ENCODE data around the gene TRABD.

Gene TRABD

DNA sequence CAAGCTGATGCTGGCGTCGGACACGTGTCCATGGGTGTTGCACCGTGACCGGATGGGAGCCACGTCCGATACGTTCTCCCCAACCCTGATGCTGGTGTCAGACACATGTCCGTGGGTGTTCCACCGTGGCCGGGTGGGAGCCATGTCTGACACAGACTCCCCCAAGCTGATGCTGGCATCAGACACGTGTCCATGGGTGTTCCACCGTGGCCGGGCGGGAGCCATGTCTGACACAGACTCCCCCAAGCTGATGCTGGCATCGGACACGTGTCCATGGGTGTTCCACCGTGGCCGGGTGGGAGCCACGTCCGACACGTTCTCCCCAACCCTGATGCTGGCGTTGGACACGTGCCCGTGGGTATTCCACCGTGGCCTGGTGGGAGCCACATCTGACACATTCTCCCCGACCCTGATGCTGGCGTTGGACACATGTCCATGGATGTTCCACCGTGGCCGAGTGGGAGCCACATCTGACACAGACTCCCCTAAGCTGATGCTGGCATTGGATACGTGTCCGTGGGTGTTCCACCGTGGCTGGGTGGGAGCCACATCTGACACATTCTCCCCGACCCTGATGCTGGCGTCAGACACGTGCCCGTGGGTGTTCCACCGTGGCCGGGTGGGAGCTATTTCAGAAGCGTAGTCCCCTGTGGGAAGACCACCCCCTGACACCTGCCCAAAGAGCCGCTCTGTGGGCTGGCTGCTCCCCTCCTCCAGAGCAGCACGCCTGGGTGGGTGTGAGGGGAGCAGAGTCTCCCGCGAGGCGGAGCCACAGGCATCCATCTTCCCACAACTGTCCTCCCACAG is 35.1 kb downstream of the TRABD start:
- DNase-seq, result no peak

DNA sequence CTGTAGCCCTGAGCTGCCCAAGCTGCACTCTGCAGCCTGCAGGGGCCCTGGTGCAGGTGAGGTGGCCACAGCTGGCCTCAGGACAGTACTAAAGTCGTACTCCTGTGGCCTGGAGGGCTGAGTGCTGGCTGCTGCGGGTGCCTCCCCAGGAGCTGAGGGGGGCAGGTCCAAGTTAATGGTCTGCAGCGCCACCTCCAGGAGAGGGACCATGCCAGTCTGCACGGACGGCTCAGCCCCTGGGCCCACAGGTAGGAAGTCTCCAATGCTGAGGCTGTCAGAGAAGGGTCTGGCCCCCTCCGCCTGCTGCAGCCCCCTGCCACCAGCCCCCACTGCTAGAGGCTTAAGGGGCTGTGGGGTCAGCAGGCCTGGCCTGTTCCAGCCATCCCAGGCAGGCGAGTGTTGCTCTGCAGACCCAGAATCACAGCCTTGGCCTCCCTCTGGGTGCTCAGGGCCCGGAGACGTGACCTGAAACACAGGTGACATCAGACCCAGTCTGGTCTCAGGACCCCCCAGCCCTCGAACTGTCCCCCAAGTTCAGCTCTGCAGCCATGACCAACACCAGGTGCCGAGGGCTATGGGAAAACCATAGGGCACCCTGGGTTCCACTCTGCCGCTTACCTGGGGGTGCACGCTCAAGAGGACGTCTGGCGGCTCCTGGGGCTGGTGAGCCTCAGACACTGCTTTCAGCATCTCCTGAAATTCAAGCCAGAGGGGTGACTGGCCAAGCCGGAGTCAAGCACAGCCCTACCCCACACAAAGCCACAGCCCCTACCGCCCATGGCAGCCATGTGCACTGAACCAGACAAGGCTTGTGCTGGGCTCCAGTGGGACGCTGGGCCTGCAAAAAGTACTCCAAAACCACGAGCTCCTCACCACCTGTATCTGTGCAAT is 35.9 kb downstream of the TRABD start:
- no peak for DNase-seq

- no peak for DNase-seq
These were observed 36.8 kb downstream of the TRABD start for GRCh38 chr22:50222508-50222907.

- no peak for DNase-seq
These were observed 38.4 kb downstream of the TRABD start for GRCh38 chr22:50224071-50224470.

DNA sequence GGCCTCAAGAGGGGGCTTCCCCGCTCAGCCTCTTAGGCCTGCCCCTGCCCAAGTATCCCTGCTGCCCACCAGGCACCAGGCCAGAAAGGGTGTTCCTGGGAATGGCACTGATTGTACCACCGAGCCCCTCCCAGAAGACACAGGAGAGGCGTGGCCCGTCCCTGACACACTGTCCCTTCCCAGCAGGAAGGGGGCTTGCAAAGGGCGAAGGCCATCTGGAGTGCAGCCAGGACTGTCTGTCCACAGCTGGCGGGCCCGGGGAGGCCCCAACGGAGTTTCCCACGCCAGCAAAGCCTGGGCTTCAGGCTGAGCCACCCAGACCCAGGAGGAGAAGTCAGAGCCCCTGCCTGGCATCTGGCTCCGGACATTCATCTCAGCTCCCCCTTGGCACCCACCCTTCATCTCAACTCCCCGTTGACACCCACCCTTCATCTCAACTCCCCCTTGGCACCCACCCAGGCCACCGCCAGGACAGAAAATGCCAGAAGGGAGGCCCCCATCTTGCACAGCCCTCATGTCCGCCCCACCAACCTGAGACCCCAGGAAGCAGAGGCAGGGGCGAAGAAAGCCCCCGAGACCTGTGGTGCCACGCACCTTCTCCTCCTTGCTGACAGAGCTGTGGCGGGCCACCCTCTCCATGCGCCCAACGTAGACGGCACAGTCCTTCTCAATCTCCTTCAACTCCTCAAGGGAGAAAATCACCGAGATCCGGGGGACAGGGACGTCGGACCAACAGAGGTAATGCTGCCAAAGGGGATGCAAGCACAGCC is 39.7 kb downstream of the TRABD start:
- DNase-seq, result no peak

GRCh38 chr22:50226063-50226874 is 40.6 kb downstream of the TRABD start:
- no peak for DNase-seq

- no peak for DNase-seq
These were observed 41.1 kb downstream of the TRABD start for GRCh38 chr22:50226875-50227165.

DNA sequence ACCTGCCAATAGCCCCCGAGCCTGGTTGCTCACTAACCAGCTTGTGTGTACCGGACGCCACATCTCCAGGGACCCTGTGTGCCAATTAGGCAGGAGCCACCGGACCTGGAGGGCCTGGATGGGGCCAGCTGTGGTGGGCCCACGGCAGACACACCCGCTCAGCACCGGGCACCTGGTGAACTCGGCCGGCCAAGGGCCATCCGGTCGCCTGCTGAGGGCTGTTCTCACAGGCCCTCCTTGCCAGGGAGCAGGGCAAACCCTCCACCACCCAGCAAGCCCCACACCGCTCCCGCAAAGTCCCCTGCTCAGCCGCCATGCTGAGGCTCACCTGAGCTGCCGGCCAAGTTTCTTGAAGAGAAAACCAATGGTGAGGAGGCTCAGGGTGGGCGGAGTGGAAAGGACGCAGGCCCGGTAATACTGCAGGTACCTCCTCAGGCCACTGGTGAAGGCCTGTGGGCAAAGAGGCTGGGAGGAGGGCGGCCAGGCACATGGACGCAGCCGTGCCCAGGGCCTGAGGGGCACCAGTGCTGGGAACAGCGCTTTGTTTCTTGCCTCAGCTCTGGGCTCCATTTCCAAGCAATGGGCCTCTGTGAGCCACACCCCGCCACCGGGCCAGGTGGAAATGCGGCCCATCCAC is 42.0 kb downstream of the TRABD start:
- DNase-seq, result no peak

DNA sequence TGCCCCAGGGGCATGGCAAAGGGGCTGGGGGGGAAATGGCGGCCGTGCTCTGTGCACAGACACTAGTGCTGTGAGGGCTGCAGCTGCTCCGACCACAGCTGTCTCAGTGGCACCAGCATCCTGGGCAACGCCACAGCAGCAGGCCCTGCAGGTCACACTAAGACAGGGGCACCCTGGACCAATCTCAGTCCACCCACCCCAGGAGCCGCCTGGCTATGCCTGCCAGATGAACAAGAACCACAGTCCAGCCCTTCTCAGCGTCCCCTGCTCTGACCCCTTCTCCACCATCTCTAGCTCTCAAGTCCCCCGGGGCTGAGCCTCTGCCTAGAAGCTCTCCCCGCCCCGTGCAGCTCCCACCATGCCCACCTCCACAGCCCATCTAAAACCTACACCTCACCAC is 42.7 kb downstream of the TRABD start:
- no peak for DNase-seq

GRCh38 chr22:50229370-50229769 is 43.7 kb downstream of the TRABD start:
- no peak for DNase-seq

DNA sequence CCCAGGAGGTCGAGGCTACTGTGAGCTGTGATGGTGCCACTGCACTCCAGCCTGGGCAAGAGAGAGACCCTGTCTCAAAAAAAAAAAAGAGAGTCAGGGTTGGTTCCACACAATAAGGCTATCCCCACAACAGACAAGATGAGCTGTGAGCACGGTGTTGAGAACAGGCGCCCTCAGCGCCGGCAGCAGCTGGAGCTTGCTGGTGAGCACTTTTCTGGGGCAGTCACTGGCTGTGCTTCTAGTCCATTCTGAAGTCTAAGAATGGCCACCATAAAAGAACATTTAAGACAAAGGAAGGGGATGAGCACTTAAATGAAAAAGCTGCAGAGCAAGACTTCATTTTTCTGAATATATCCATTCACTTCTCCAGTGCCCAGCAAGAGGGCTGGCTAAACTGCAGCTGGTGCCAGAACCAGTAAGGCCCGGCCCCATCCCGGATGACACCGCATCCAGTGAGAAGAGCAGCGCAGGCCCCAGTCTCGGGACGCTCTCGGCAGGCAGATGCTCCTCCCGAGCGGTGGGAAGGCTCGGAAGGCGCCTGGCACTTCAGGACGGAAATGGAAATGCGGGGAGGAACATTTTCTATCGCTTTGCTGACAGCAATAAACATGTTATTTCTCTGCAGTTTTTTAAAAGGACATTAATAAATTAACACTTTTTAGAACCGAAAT is 46.9 kb downstream of the TRABD start:
- no peak for DNase-seq

GRCh38 chr22:50233223-50233622 is 47.5 kb downstream of the TRABD start:
- no peak for DNase-seq

DNA sequence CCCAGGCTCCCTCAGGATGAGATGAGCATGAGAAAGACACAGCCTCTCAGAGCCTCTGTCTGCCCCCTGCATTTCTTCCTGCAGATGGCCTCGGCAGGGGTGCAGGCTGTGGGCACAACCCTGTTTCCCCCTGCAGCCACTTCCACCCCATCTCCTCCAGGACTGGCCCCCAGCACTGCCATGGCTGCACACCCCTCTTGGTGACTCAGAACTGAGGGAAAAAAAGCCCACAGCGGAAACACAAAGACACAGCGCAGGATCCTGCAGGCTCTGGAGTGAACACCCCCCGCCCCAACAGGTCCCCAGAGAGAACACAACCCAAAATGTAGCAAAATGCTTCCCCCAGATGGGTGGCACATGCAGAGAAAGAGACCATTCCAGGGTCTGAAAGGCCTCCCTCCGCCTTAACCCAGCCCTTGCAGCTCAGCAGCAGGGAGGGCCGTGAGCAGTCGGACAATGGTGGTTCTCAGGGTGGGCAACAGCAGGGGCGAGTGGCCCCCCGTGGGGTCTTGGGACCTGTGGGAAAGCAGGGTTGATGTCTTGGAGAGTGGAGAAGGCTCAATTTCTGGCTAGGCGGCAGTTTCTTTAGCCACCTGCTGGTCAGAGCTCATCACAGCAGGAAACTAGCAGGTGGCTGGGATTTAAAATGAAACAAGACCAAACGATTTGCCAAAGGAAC is 51.2 kb downstream of the TRABD start:
- no peak for DNase-seq

GRCh38 chr22:50238755-50239154 is 53.0 kb downstream of the TRABD start:
- DNase-seq, result no peak

- DNase-seq, result no peak
These were observed 56.8 kb downstream of the TRABD start for GRCh38 chr22:50242406-50242949.

DNA sequence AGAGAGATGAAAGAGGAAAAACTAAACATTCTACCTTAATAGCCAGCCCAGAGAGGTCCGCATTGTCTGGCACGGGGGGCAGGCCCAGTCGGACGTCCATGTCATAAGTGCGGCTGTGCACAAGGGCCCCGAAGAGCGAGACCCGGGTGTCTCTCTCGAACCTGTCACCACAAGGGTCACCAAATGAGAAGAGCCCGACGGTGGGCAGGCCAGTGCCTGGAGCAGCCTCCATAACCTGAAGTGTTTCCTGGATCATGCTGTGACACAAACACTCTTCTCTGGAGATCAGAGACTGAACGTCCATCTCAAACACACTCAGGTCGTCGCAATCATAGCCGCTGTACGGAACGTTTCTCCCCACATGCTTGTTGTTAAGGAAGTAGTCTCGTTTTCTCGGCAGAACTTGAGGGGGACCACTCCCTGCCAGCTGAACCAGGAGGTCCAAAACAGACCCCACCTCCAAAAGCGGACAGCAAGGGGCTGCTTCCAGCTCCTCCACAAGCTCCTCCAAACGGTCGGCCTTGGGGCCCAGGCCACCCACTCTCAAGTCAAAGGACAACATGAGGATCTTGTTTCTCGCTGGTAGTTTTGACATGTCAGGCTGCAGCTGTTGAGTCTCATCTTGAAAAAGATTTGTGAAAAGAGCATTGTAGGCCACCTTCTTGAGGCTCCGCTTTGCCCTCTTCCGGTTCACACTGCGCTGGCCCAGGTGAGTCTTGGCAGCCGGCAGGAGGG is 58.1 kb downstream of the TRABD start:
- no peak for DNase-seq

DNA sequence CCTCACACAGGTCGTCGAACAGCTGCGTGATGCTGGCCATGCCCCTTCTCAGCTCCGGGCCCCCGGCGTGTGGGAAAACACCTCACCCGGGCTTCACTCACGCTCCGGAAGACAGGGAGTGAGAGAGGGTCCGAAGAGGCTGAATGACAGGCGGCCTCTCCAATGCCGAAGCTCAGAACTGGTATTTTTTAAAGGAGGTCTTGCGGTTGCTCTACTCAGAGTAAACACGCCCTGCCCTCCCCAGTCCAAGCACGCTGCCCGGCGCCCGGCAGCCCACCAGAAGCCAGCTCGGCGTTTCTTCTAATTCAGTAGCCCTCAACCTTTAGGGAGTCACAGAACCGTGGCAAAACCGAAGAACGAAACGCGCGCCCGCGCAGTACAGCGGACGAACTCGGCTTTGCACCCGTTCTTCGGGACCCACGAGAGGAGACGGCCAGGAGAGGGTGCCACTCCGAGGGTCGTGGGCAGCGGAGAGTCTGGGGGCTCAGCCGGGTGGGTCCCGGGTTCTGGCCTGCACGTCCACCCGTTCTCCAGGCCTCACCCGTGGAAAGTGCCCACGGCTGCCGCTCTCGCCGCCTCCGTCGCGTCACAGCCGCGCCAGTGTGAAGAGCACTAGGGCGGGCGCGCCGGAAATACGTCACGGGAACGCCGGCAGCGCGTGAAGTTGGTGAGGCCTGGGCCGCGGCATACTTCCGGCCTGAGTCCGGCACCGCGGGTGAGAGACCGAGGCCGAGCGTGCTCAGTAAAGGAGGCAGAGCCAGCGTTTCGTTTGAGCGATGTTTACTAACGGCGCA is 58.9 kb downstream of the TRABD start, which contains the start of gene TUBGCP6:
Gene TUBGCP6 (minus strand): TSS at position 604 of the 794 bp plus-strand sequence. CDS start 564 bp downstream, at position 40.
- DNase-seq, result peak; percentile 68

- DNase-seq, result no peak
These were observed 59.7 kb downstream of the TRABD start for GRCh38 chr22:50245214-50246072.
